ENCODE data around the gene CEL.

- TF ChIP-seq, protein P1, sequence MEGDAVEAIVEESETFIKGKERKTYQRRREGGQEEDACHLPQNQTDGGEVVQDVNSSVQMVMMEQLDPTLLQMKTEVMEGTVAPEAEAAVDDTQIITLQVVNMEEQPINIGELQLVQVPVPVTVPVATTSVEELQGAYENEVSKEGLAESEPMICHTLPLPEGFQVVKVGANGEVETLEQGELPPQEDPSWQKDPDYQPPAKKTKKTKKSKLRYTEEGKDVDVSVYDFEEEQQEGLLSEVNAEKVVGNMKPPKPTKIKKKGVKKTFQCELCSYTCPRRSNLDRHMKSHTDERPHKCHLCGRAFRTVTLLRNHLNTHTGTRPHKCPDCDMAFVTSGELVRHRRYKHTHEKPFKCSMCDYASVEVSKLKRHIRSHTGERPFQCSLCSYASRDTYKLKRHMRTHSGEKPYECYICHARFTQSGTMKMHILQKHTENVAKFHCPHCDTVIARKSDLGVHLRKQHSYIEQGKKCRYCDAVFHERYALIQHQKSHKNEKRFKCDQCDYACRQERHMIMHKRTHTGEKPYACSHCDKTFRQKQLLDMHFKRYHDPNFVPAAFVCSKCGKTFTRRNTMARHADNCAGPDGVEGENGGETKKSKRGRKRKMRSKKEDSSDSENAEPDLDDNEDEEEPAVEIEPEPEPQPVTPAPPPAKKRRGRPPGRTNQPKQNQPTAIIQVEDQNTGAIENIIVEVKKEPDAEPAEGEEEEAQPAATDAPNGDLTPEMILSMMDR (IDR thresholded peaks at IDR 0.05; ENCODE audit: low read depth, low read length): no peak
- TF ChIP-seq EZH2phosphoT487 (IDR thresholded peaks at IDR 0.05; ENCODE audit: low read depth): no peak
Observed at GRCh38 chr9:133076691-133077090, 14.9 kb downstream of the CEL start.
